ENCODE results near the gene GREB1L. TPM values are rescaled to one million over a fixed set of nuclear protein-coding genes. Genes with fewer than 3 reads are reported as not detected.

The GREB1L gene
- polyA plus RNA-seq, 1 donor from 2014 or later, result 23.3 TPM

DNA sequence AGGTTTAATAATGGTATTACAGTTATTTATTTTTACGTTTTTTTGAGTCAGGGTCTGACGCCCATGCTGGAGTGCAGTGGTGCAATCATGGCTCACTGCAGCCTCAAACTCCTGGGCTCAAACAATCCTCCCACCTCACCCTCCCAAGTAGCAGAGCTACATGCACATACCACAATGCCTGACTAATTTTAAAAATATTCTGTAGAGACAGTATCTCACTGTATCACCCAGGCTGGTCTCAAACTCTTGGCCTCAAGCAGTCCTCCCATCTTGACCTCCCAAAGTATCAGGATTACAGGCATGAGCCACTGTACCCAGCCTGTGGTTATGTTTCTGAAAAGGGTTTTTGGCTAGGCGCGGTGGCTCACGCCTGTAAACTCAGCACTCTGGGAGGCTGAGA is 237.7 kb downstream of the GREB1L start:
- Histone ChIP-seq H3K9me2 (ENCODE audit: insufficient read depth, low read length) (no peaks in the 10 kb centered on the region), H3K4me3 (ENCODE audit: low read length) (no peak overlapping the region), H3F3A (ENCODE audit: insufficient read depth, low read length, poor library complexity, severe bottlenecking) (no peaks in the 10 kb centered on the region), H2AFZ (ENCODE audit: low read depth, low read length) (no peak overlapping the region), H3K27ac (ENCODE audit: low read length) (no peak overlapping the region), H3K36me3 (ENCODE audit: insufficient read depth, low read length) (no peaks in the 10 kb centered on the region), H4K20me1 (ENCODE audit: insufficient read depth) (no peaks in the 10 kb centered on the region), H3K27me3 (ENCODE audit: insufficient read depth, low read depth, low read length) (no peaks in the 10 kb centered on the region), H3K4me2 (ENCODE audit: low read length) (no peak overlapping the region), H3K79me2 (replicated peaks; ENCODE audit: insufficient read depth, low read length) (no peaks in the 10 kb centered on the region), H3K9me3 (ENCODE audit: low read length) (no peaks in the 10 kb centered on the region), H3K9ac (ENCODE audit: low read length) (no peak overlapping the region)
- no peak for TF ChIP-seq TAF1 (IDR thresholded peaks at IDR 0.05; ENCODE audit: low read depth)

DNA sequence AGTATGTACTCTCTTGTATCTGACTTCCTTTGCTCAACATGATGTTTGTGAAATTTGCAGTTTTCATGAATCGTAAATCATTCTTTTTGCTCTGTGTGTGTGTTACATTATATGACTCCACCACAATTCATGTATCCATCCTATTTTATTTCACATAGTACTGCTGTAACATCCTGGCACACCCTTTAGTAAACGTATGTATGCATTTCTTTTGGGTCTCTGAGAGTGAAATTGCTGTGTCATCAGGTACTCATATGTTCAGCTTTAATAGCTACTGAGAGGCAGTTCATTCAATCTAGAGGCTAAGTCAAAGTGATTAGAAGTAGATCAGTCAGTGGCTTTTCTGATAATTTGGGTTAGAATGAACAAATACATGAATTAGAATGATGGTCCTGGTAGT is 239.7 kb downstream of the GREB1L start:
- no peak overlapping the region for H3K4me3 ChIP-seq (ENCODE audit: low read length)
- no peak for TF ChIP-seq POLR2AphosphoS5 (IDR thresholded peaks at IDR 0.05)
- no peak for TF ChIP-seq MXI1 (conservative IDR thresholded peaks at IDR 0.05; ENCODE audit: poor library complexity, severe bottlenecking)
- TF ChIP-seq, protein P1, sequence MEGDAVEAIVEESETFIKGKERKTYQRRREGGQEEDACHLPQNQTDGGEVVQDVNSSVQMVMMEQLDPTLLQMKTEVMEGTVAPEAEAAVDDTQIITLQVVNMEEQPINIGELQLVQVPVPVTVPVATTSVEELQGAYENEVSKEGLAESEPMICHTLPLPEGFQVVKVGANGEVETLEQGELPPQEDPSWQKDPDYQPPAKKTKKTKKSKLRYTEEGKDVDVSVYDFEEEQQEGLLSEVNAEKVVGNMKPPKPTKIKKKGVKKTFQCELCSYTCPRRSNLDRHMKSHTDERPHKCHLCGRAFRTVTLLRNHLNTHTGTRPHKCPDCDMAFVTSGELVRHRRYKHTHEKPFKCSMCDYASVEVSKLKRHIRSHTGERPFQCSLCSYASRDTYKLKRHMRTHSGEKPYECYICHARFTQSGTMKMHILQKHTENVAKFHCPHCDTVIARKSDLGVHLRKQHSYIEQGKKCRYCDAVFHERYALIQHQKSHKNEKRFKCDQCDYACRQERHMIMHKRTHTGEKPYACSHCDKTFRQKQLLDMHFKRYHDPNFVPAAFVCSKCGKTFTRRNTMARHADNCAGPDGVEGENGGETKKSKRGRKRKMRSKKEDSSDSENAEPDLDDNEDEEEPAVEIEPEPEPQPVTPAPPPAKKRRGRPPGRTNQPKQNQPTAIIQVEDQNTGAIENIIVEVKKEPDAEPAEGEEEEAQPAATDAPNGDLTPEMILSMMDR (IDR thresholded peaks at IDR 0.05; ENCODE audit: poor library complexity, severe bottlenecking), result no peak
- TF ChIP-seq RAD21 (conservative IDR thresholded peaks at IDR 0.05), result no peak
- no peak for TF ChIP-seq EZH2 (IDR thresholded peaks at IDR 0.05; ENCODE audit: borderline replicate concordance, insufficient read depth, low read length, poor library complexity, severe bottlenecking)
- TF ChIP-seq, protein P2, sequence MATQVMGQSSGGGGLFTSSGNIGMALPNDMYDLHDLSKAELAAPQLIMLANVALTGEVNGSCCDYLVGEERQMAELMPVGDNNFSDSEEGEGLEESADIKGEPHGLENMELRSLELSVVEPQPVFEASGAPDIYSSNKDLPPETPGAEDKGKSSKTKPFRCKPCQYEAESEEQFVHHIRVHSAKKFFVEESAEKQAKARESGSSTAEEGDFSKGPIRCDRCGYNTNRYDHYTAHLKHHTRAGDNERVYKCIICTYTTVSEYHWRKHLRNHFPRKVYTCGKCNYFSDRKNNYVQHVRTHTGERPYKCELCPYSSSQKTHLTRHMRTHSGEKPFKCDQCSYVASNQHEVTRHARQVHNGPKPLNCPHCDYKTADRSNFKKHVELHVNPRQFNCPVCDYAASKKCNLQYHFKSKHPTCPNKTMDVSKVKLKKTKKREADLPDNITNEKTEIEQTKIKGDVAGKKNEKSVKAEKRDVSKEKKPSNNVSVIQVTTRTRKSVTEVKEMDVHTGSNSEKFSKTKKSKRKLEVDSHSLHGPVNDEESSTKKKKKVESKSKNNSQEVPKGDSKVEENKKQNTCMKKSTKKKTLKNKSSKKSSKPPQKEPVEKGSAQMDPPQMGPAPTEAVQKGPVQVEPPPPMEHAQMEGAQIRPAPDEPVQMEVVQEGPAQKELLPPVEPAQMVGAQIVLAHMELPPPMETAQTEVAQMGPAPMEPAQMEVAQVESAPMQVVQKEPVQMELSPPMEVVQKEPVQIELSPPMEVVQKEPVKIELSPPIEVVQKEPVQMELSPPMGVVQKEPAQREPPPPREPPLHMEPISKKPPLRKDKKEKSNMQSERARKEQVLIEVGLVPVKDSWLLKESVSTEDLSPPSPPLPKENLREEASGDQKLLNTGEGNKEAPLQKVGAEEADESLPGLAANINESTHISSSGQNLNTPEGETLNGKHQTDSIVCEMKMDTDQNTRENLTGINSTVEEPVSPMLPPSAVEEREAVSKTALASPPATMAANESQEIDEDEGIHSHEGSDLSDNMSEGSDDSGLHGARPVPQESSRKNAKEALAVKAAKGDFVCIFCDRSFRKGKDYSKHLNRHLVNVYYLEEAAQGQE (IDR thresholded peaks at IDR 0.05; ENCODE audit: borderline replicate concordance), result no peak
- no peak for TF ChIP-seq TAF1 (IDR thresholded peaks at IDR 0.05; ENCODE audit: low read depth)
- no peak for TF ChIP-seq EP300 (conservative IDR thresholded peaks at IDR 0.05; ENCODE audit: poor library complexity, severe bottlenecking)
- TF ChIP-seq SMC3 (conservative IDR thresholded peaks at IDR 0.05; ENCODE audit: poor library complexity), result no peak
- no peak overlapping the region for H2AFZ ChIP-seq (ENCODE audit: low read depth, low read length)
- no peaks in the 10 kb centered on the region for H3K27me3 ChIP-seq (ENCODE audit: insufficient read depth, low read depth, low read length)
- no peaks in the 10 kb centered on the region for H3K36me3 ChIP-seq (ENCODE audit: insufficient read depth, low read length)
- no peak overlapping the region for H3K4me2 ChIP-seq (ENCODE audit: low read length)
- H3K79me2 ChIP-seq (replicated peaks; ENCODE audit: insufficient read depth, low read length), result no peaks in the 10 kb centered on the region
- H3F3A ChIP-seq (ENCODE audit: insufficient read depth, low read length, poor library complexity, severe bottlenecking), result no peaks in the 10 kb centered on the region
- no peaks in the 10 kb centered on the region for H3K9me2 ChIP-seq (ENCODE audit: insufficient read depth, low read length)
- no peaks in the 10 kb centered on the region for H3K9me3 ChIP-seq (ENCODE audit: low read length)
- H3K27ac ChIP-seq (ENCODE audit: low read length), result no peak overlapping the region
- no peak overlapping the region for H3K9ac ChIP-seq (ENCODE audit: low read length)
- no peaks in the 10 kb centered on the region for H4K20me1 ChIP-seq (ENCODE audit: insufficient read depth)

DNA sequence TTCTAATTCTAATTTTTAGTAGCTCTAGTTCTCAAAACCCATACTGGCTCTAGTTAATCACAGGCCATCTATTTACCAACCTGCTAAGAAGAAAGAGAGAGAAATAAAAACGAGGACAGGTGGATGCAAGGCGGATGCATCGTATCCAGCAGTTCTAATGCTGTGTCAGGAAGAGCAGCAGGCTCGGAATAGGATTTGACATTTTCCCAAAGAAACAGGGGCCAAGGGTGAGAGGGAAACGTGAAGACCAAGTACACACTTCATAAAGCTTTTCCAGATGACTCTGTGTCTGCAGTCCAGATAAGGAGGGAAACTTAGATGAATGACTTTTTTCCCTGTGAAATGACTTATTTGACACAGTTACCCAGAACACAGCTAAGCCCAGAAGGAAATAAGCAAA is 241.0 kb downstream of the GREB1L start:
- Histone ChIP-seq H3K27ac (ENCODE audit: low read length) (no peak overlapping the region), H3F3A (ENCODE audit: insufficient read depth, low read length, poor library complexity, severe bottlenecking) (no peaks in the 10 kb centered on the region), H3K36me3 (ENCODE audit: insufficient read depth, low read length) (no peaks in the 10 kb centered on the region), H2AFZ (ENCODE audit: low read depth, low read length) (no peak overlapping the region), H3K79me2 (replicated peaks; ENCODE audit: insufficient read depth, low read length) (no peaks in the 10 kb centered on the region), H3K4me2 (ENCODE audit: low read length) (no peak overlapping the region), H4K20me1 (ENCODE audit: insufficient read depth) (no peaks in the 10 kb centered on the region), H3K9me2 (ENCODE audit: insufficient read depth, low read length) (no peaks in the 10 kb centered on the region), H3K27me3 (ENCODE audit: insufficient read depth, low read depth, low read length) (no peaks in the 10 kb centered on the region), H3K9me3 (ENCODE audit: low read length) (no peaks in the 10 kb centered on the region), H3K4me3 (ENCODE audit: low read length) (no peak overlapping the region), H3K9ac (ENCODE audit: low read length) (no peak overlapping the region)
- TF ChIP-seq TAF1 (IDR thresholded peaks at IDR 0.05; ENCODE audit: low read depth), result no peak
- TF ChIP-seq EP300 (conservative IDR thresholded peaks at IDR 0.05; ENCODE audit: poor library complexity, severe bottlenecking), result no peak
- TF ChIP-seq SMC3 (conservative IDR thresholded peaks at IDR 0.05; ENCODE audit: poor library complexity), result no peak
- TF ChIP-seq MXI1 (conservative IDR thresholded peaks at IDR 0.05; ENCODE audit: poor library complexity, severe bottlenecking), result no peak
- no peak for TF ChIP-seq EZH2 (IDR thresholded peaks at IDR 0.05; ENCODE audit: borderline replicate concordance, insufficient read depth, low read length, poor library complexity, severe bottlenecking)
- no peak for TF ChIP-seq RAD21 (conservative IDR thresholded peaks at IDR 0.05)
- TF ChIP-seq, protein P1 (IDR thresholded peaks at IDR 0.05; ENCODE audit: poor library complexity, severe bottlenecking), result no peak
- TF ChIP-seq, protein P2 (IDR thresholded peaks at IDR 0.05; ENCODE audit: borderline replicate concordance), result no peak
- no peak for TF ChIP-seq POLR2AphosphoS5 (IDR thresholded peaks at IDR 0.05)
